Lung microvascular endothelial cell (primary cell): ENCODE measurements around the gene ADK. TPM values are rescaled to one million over a fixed set of nuclear protein-coding genes. Genes with fewer than 3 reads are reported as not detected.
"Not testable (repeated sequence)": the region's sequence is repeated elsewhere in the genome, so short reads cannot be mapped to it uniquely, and the experiment has no call there.

Source experiments
- DNase-seq, 2 donors: peaks; one replicate each; pipeline versions ENCODE4 v3.0.0 to v3.0.0-alpha.2; 2010; ENCODE audit warnings: low read depth in 2 of 2
- total RNA-seq: library from RNA; depleted of rRNA; stranded (reverse); fragments of >200 nt; gene quantifications from 2 replicates; pipeline ENCODE4 v1.2.1, GENCODE V29; 2014

ADK gene
- total RNA-seq, 1 donor from 2014 or later, result 6.2 TPM

GRCh38 chr10:74418285-74418872 lies 267.4 kb downstream of the ADK start:
- DNase-seq, result peak; percentile 34 to 89

DNA sequence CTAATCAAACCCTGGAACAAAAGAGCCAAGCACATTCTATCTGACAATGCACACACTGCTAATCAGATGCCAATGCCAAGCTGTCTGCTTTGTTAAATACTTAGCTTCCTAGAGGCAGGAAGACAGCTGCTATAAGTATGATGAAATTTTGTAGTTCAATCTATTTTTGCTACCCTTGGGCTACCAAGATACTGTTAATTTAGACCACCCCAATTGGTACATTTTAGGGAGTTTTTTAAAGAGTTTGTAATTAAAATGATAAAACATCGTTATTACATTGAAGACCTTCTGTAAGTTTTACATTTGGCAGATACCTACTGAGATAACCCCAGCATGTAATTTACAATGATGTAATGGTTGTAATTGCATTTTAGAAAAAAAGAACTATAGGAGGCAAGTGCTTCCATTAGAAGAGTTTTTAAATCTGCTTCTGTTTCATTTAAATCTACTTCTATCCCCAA lies 268.5 kb downstream of the ADK start:
- DNase-seq, result peak; percentile 17 to 40

DNA sequence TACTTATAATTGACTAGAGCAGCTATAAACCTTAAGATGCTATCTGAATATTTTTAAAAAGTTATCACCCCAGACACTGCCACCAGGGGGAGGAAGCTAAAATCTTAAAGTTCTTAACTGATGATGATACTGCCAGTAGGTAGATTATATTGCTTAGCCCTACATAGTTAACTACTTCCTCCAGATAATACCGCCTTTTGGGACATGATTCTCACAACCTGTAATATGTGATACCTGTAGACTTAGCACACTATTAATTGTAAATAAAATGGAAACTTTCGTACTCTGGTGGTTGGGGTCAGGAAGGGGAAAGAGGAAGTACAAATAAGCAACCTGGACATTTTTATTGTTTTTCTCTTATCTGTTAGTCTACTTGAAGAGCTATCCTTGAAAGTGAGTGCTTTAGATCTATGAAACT lies 268.9 kb downstream of the ADK start:
- peak in 1 of 2 donors; percentile 37 for DNase-seq

DNA sequence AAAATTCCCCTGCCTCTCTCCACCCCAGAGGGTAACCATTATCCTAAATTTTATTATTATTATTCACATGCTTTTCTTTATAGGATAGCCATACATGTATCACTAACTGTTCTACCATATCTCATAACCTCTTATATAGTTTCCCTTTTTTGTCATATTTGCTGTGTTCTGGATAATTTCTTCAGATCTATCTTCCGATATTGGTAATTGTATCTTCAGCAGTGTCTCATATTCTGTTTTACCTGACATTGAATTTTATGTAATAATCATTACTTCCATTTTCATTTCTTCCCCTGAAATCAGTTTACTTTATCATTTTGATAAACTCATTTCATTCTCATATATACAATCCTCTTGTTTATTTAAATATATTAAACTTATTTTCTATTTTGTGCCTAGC lies 273.5 kb downstream of the ADK start:
- no peak for DNase-seq

DNA sequence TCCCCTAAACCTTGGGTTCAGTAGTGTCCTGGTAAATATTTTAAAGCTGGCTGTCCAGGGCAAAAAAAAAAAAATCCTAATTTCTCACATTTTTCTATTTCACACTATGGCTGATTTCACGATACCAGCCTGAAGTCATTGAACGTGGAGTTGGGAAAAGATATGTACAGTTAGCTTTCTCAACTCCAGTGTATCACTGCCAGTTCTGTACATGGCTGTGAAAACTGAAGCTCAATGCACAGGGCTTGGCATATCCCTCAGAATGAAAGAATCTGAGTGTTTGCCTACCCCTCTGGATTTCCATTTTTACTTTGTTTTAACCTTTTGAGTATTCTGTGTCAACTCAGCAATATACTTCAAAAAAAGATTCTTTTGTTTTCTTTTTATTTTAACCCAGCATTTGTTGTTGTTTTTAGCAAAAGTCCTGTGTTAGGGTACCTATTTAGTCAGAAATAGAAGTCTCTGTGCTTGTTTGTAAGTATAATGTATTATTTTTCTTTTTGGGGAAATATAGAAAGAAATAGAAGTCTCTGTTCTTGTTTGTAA lies 274.5 kb downstream of the ADK start:
- DNase-seq, result no peak

DNA sequence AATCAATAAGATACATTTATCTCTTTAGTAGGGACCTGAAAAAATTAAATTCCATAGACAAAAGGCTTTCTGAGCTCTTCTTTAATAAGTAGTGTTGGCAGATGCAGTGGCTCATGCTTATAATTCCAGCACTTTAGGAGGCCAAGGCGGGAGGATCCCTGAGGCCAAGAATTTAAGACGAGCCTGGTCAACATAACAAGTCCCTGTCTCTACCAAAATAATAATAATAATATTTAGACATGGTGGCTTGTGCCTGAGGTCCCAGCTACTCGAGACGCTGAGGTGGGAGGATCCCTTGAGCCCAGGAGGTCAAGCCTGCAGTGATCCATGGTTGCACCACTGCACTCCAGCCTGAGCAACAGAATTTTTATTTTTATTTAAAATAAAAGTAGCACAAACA lies 280.8 kb downstream of the ADK start:
- no peak for DNase-seq

DNA sequence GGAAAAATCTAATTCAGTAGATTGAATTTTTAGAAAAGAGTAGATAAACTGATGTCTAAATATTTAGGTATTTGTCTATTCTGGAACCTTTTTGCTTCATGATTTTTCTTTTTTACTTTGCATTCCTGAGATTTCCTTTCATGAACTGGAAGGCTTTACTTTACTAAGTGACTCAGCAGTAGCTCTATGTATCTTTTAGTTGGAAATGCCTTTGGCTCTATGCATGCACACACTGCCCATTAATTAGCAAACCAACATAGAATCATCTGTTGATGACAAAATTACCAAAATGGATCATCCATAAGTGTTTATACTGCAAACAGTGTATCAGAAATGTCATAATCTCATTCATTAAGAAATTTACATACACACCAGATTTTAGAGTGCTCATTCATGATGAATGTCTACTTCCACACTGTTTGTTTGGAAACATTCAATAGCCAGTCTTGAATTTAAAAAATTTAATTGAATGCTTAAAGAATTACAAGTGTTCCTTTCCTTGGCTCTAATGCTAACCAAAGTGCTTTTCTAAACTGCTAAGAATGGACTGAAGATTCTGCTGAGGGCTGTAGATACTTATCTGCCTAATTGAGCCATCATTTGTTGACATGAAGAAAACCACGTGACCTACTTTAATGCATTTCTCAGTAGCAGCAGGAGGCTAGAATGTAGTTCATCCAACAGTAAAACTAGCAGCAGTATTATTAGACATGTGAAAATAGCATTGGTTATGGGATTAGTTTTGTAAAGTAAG lies 282.0 kb downstream of the ADK start:
- DNase-seq, result peak in 1 of 2 donors; percentile 7

DNA sequence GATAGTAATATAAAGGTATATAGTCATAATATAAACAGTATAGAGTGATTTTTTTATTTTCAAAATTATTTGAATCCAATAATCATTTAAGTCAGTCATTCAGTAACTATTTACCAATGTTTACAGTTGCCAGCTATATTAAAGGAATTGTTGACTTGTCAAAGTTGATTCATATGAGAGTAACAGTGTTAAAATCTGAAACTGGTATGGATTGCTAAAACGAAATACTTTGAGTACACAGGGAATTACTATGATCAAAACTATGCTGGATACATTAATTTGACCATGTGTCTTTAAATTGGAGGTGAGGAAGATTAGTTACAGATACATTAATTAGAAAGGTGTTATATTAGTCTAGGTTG lies 282.6 kb downstream of the ADK start:
- no peak for DNase-seq

- DNase-seq, result no peak
Observed at GRCh38 chr10:74433993-74434392, 283.0 kb downstream of the ADK start.

DNA sequence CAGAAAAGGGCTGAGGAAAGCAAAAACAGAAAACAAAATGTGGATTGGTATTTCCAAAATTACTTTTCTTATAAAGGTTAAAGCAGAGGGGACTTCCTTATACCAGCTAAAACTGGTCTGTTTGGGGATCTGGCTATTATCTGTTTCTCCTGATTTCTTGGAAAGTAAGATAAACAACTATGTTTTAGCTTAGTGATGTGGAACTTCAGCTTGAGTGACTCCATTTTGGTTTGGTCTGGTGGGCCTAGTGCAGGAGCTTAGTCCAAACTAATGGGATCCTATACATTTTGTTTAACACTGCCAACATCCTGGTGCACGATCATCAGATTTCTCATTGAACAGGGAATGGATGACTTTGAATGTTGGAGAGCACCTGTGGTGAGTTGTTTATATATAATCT lies 283.5 kb downstream of the ADK start:
- DNase-seq, result no peak

GRCh38 chr10:74436523-74437170 lies 285.6 kb downstream of the ADK start:
- no peak for DNase-seq

DNA sequence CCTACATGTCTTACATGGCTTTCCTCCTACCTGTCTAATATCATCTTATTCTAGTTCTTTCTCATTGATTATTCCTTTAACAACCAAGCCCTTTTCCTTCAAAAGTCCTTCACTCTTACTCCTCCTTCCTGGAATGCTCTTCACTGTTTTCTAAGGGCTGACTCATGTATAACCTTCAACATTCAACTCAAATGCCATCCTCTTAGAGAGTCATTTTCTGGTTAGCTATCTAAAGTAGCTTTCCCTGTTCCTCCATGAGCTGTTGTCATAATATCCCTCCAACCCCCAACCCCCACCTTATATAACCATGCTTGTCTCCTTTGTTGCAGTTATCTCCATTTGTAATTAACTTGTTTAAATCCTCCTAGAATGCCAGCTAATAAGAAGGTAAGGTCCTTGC lies 286.8 kb downstream of the ADK start:
- peak in 1 of 2 donors; percentile 39 for DNase-seq

GRCh38 chr10:74439213-74439612 lies 288.2 kb downstream of the ADK start:
- peak in 1 of 2 donors; percentile 47 for DNase-seq

DNA sequence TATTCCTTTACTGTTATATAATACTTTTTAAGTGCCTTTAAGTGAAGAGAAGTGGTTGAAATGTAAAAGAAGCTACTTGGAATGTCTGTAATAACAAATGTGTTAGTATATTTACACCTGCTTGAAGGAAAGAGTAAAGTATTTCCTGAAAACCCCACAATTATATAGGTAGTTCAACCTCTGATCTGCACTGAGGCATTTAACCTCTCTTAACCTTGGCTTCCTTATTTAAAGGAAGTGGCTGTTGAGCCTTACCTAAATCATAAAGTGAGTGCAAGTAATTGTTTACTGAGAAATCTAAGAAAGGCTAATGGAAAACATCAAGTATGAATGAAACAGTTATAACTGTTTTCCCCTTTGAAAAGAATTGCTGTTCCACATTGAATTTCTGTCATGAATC lies 294.5 kb downstream of the ADK start:
- DNase-seq, result peak; percentile 1 to 21

DNA sequence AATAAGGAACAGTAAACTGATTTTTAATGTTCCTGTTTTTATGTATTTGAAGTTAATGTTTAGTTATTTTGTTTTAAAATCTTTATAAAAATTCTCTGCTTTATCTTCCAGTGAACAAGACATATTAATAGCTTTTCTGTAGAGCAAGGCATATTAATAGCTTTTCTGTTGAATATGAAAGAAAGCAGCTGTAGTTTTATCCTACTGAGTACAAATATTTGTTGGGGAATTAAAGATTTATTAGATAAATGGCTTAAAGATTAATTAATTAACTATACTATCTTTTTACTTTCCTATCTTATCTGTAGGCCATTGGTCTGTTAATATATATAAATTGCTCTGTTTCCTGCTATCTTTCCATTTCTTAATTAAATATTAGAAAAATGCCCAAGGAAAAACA lies 299.6 kb downstream of the ADK start:
- no peak for DNase-seq

GRCh38 chr10:74451127-74451829 lies 300.3 kb downstream of the ADK start:
- peak in 1 of 2 donors; percentile 29 for DNase-seq

GRCh38 chr10:74453169-74453568 lies 302.1 kb downstream of the ADK start:
- peak in 1 of 2 donors; percentile 4 for DNase-seq

DNA sequence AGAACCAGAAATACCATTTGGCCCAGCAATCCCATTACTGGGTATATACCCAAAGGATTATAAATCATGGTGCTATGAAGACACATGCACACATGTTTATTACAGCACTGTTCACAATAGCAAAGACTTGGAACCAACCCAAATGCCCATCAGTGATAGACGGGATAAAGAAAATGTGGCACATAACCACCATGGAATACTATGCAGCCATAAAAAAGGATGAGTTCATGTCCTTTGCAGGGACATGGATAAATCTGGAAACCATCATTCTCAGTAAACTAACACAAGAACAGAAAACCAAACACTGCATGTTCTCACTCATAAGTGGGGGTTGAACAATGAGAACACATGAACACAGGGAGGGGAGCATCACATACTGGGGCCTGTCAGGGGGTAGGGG lies 306.5 kb downstream of the ADK start:
- DNase-seq, result not testable (repeated sequence)

DNA sequence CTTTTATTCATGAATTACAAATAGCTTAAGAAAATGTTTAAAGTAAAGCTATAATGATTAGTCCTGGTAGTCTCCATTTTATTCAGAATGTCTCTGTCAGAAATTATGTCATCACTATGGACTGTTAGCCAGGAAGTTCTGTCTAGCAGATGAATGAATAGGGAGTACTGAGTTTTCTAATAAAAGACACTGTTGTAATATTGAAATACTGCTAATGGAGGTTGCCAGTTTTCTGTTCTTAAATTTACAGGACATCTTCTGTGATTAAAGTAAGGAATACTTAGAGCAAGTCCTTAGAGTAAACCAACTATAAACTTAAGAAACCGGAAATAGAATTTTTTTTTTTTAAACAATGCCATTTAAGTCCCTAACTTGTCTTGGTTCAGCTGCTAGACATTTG lies 309.8 kb downstream of the ADK start:
- DNase-seq, result peak; percentile 47 to 61

- no peak for DNase-seq
Observed at GRCh38 chr10:74474022-74474713, 323.1 kb downstream of the ADK start.

- not testable (repeated sequence) for DNase-seq
Observed at GRCh38 chr10:74476162-74476706, 325.2 kb downstream of the ADK start.
